IMR-90 (cell line): ENCODE results near the gene DUS3L. TPM values are rescaled to one million over a fixed set of nuclear protein-coding genes. Genes with fewer than 3 reads are reported as not detected.

ENCODE experiments used
- ATAC-seq: fragments of 200-7000 bp; cut with Tn5 transposase; 2 replicates; pipeline ENCODE4 v1.9.1; 2020; ENCODE audit warnings: low read depth, mild to moderate bottlenecking, moderate library complexity
- BruUV-seq: library from RNA; stranded (reverse); fragments of 400-500 nt; replicated peaks from 2 replicates; lab custom pipeline; 2021; lab: Mats Ljungman, UMichigan
- CTCF ChIA-PET: fragments of 300-600 bp; formaldehyde crosslinking; extraction: SDS; loops from one replicate; lab custom pipeline; 2021; ENCODE audit warnings: antibody characterized with exemption; lab: Yijun Ruan, JAX
- POLR2A ChIA-PET: fragments of 300-600 bp; sonication (Branson Sonifier 250); formaldehyde crosslinking; loops from one replicate; lab custom pipeline; 2022; ENCODE audit warnings: antibody characterized with exemption; ENCODE audit not compliant: unreplicated experiment; lab: Charles Lee
- DNase-seq: peaks from one replicate; pipeline ENCODE4 v3.0.0; 2013
- H2AFZ ChIP-seq: replicated peaks from 2 replicates; pipeline ENCODE3; 2013; ENCODE audit warnings: low read length, mild to moderate bottlenecking; ENCODE audit not compliant: poor library complexity
- H2AK5ac ChIP-seq: 2 replicates; pipeline ENCODE4 v1.6.1; 2013; ENCODE audit warnings: low read depth, low read length, inconsistent platforms
- H2AK9ac ChIP-seq: replicated peaks from 2 replicates; pipeline ENCODE3; 2013; ENCODE audit warnings: mild to moderate bottlenecking, low read depth, low read length, moderate library complexity; ENCODE audit not compliant: poor library complexity
- H2BK120ac ChIP-seq: 2 replicates; pipeline ENCODE4 v1.6.1; 2013; ENCODE audit warnings: low read depth, low read length, inconsistent platforms
- H2BK15ac ChIP-seq: 3 replicates; pipeline ENCODE4 v1.6.1; 2013; ENCODE audit warnings: low read depth, low read length, inconsistent platforms
- H2BK20ac ChIP-seq: 2 replicates; pipeline ENCODE4 v1.6.1; 2013; ENCODE audit warnings: low read depth, mild to moderate bottlenecking, inconsistent platforms, low read length, moderate library complexity
- H2BK5ac ChIP-seq: 2 replicates; pipeline ENCODE4 v1.6.1; 2013; ENCODE audit warnings: mild to moderate bottlenecking, low read depth, low read length, inconsistent platforms; ENCODE audit not compliant: poor library complexity, severe bottlenecking
- H3K14ac ChIP-seq: replicated peaks from 2 replicates; pipeline ENCODE4 v1.6.1; 2013; ENCODE audit warnings: low read depth, low read length, inconsistent platforms
- H3K18ac ChIP-seq: 2 replicates; pipeline ENCODE4 v1.6.1; 2013; ENCODE audit warnings: low read depth, low read length, control low read depth
- H3K23ac ChIP-seq: 2 replicates; pipeline ENCODE4 v1.6.1; 2013; ENCODE audit warnings: low read depth, low read length, inconsistent platforms
- H3K27ac ChIP-seq: 2 replicates; pipeline ENCODE4 v1.5.1; 2013; ENCODE audit warnings: mild to moderate bottlenecking, control low read depth, low read length; ENCODE audit not compliant: insufficient read depth
- H3K27me3 ChIP-seq: 2 replicates; pipeline ENCODE4 v1.6.1; 2013; ENCODE audit warnings: low read length; ENCODE audit not compliant: control insufficient read depth, insufficient read depth
- H3K36me3 ChIP-seq: 2 replicates; pipeline ENCODE4 v1.6.1; 2013; ENCODE audit warnings: low read length, mixed read lengths; ENCODE audit not compliant: control insufficient read depth, insufficient read depth
- H3K4ac ChIP-seq: 2 replicates; pipeline ENCODE4 v1.6.1; 2013; ENCODE audit warnings: low read depth, low read length, inconsistent platforms
- H3K4me1 ChIP-seq: 2 replicates; pipeline ENCODE4 v1.6.1; 2013; ENCODE audit warnings: low read length, mixed read lengths; ENCODE audit not compliant: control insufficient read depth, insufficient read depth
- H3K4me2 ChIP-seq: 2 replicates; pipeline ENCODE4 v1.6.1; 2013; ENCODE audit warnings: low read depth, mild to moderate bottlenecking, control low read depth, low read length, moderate library complexity
- H3K4me3 ChIP-seq: 2 replicates; pipeline ENCODE4 v1.5.1; 2013; ENCODE audit warnings: low read depth, mild to moderate bottlenecking, control low read depth, low read length, moderate library complexity; ENCODE audit not compliant: insufficient read depth
- H3K56ac ChIP-seq: 2 replicates; pipeline ENCODE4 v1.6.1; 2013; ENCODE audit warnings: low read length, inconsistent platforms; ENCODE audit not compliant: insufficient read depth; ENCODE audit errors: extremely low read depth
- H3K79me1 ChIP-seq, 2 experiments: 2 replicates each; pipeline ENCODE4 v1.6.1; 2013; ENCODE audit warnings: low read length in 2 of 2, inconsistent platforms in 1 of 2, low read depth in 1 of 2
- H3K9ac ChIP-seq: 2 replicates; pipeline ENCODE4 v1.6.1; 2013; ENCODE audit warnings: low read depth, low read length, control low read depth
- H3K9me1 ChIP-seq: 2 replicates; pipeline ENCODE4 v1.6.1; 2013; ENCODE audit warnings: low read length, inconsistent platforms; ENCODE audit not compliant: insufficient read depth
- H3K9me3 ChIP-seq: 2 replicates; pipeline ENCODE4 v1.6.1; 2013; ENCODE audit warnings: low read length; ENCODE audit not compliant: control insufficient read depth, insufficient read depth
- H4K20me1 ChIP-seq: 2 replicates; pipeline ENCODE4 v1.6.1; 2013; ENCODE audit warnings: low read length, inconsistent platforms; ENCODE audit not compliant: insufficient read depth
- H4K5ac ChIP-seq: 2 replicates; pipeline ENCODE4 v1.6.1; 2013; ENCODE audit warnings: mild to moderate bottlenecking, low read depth, low read length, control low read depth
- H4K8ac ChIP-seq, 2 experiments: 2 replicates each; pipeline ENCODE4 v1.6.1; 2013; ENCODE audit warnings: low read depth in 2 of 2, low read length in 2 of 2, control low read depth in 1 of 2, inconsistent platforms in 1 of 2
- H4K91ac ChIP-seq: 2 replicates; pipeline ENCODE4 v1.6.1; 2013; ENCODE audit warnings: low read depth, low read length, inconsistent platforms; ENCODE audit not compliant: insufficient read depth
- BHLHE40 ChIP-seq: fragments of 150-350 bp; IDR thresholded peaks from 2 replicates; pipeline ENCODE4 v1.6.1; 2016; ENCODE audit warnings: mild to moderate bottlenecking, low read depth, low read length
- MAZ ChIP-seq: IDR thresholded peaks from 2 replicates; pipeline ENCODE4 v1.6.1; 2012; ENCODE audit warnings: low read depth, mild to moderate bottlenecking, low read length, improper control_type of control experiment, moderate library complexity, borderline replicate concordance
- POLR2A ChIP-seq: IDR thresholded peaks from 2 replicates; pipeline ENCODE4 v1.6.1; 2012; ENCODE audit warnings: mild to moderate bottlenecking, low read depth, low read length
- RAD21 ChIP-seq: IDR thresholded peaks from 2 replicates; pipeline ENCODE4 v1.6.1; 2012; ENCODE audit warnings: low read length, improper control_type of control experiment
- RCOR1 ChIP-seq: IDR thresholded peaks from 2 replicates; pipeline ENCODE4 v1.6.1; 2012; ENCODE audit warnings: mild to moderate bottlenecking, low read length, improper control_type of control experiment; ENCODE audit not compliant: insufficient replicate concordance
- RFX5 ChIP-seq: IDR thresholded peaks from 2 replicates; pipeline ENCODE4 v1.8.0; 2012; ENCODE audit warnings: low read depth, mild to moderate bottlenecking, low read length, moderate library complexity
- SMC3 ChIP-seq: fragments of 150-350 bp; IDR thresholded peaks from 2 replicates; pipeline ENCODE4 v1.6.1; 2016; ENCODE audit warnings: low read depth, mild to moderate bottlenecking, antibody characterized with exemption, low read length, moderate library complexity
- WGBS, 2 experiments: methylation state at CpG; one replicate each; pipeline versions ENCODE4 v1.1.5 to v1.1.7; 2013; ENCODE audit warnings: missing lambda C conversion rate in 2 of 2; ENCODE audit not compliant: insufficient read length in 1 of 2; ENCODE audit errors: extremely low coverage in 2 of 2; 5-methylcytosine and 5-hydroxymethylcytosine counted together
- dilution Hi-C: fragments of 300-500 bp; cut with HindIII; formaldehyde crosslinking; loops from one replicate; pipeline ENCODE4 v1.14.3; 2018; ENCODE audit warnings: low sequenced_read_pairs; ENCODE audit not compliant: unreplicated experiment
- in situ Hi-C: fragments of 300-500 bp; cut with MboI; formaldehyde crosslinking; loops from 3 replicates; pipeline ENCODE4 v1.14.3; 2019; ENCODE audit warnings: low sequenced_read_pairs, inconsistent platforms, mixed read lengths
- intact Hi-C: fragments of 100-400 bp; cut with micrococcal nuclease; formaldehyde crosslinking; loops from 2 replicates; pipeline ENCODE4 v1.10.0; 2022
- polyA plus RNA-seq, 3 experiments: library from polyadenylated mRNA; depleted of rRNA; stranded (reverse); fragments of >200 nt; gene quantifications; 2 replicates each; pipeline ENCODE4 v1.2.3, GENCODE V29; 2012; ENCODE audit warnings: low replicate concordance in 1 of 3
- total RNA-seq: library from RNA; depleted of rRNA; stranded (reverse); fragments of >200 nt; gene quantifications from 2 replicates; pipeline ENCODE4 v1.2.3, GENCODE V29; 2012
- TF ChIP-seq, protein P1 (sequence below): conservative IDR thresholded peaks from 2 replicates; pipeline ENCODE4 v1.5.1; 2012; ENCODE audit warnings: mild to moderate bottlenecking, low read depth, low read length, improper control_type of control experiment
- TF ChIP-seq, protein P2 (sequence below): fragments of 150-350 bp; IDR thresholded peaks from 2 replicates; pipeline ENCODE4 v1.6.1; 2016; ENCODE audit warnings: low read depth, mild to moderate bottlenecking, low read length, moderate library complexity, borderline replicate concordance

Gene DUS3L
- total and polyA plus RNA-seq, 2 of the 4 experiments (the other 2 are of a cell fraction) = 12.4 to 21.3 TPM

GRCh38 chr19:5805462-5806132 lies 14.6 kb upstream of the DUS3L start:
- WGBS, 2 experiments = 6% methylated on average over 7 of the region's 46 CpGs; no CpG with 5 or more reads in 1 of the 2 experiments
- POLR2A ChIA-PET = no interaction called here
- H2BK15ac ChIP-seq = no peak overlapping the region
- peaks cover 24% of the 10 kb centered on the region for H3K27me3 ChIP-seq
- peaks cover 3% of the 10 kb centered on the region; the same call in 1 of the 2 replicates for H3K4me1 ChIP-seq
- peak overlapping the region; percentile 73 for H2AFZ ChIP-seq
- no peak overlapping the region for H4K8ac ChIP-seq
- no peak overlapping the region for H2AK5ac ChIP-seq
- ATAC-seq = peak; percentile 36
- H2AK9ac ChIP-seq = peak overlapping the region; percentile 72
- BruUV-seq = no TSS peak
- no peak overlapping the region; the same call in 1 of the 2 replicates for H2BK120ac ChIP-seq
- H3K4me3 ChIP-seq = peak overlapping the region; percentile 10
- CTCF ChIA-PET = interaction anchor here (1.4 kb wide), 1 partner anchor 85 kb away, joined by 4 read pairs; no protein-coding TSS in a partner anchor
- no peak overlapping the region for H3K14ac ChIP-seq
- peak overlapping the region; percentile 10 for H3K4me2 ChIP-seq
- intact Hi-C loops (loop anchor here (10.0 kb wide), 1 partner anchor 159 kb away; no protein-coding TSS in a partner anchor), in situ Hi-C loops (loop anchor here (10.0 kb wide), 1 partner anchor 219 kb away; no protein-coding TSS in a partner anchor), dilution Hi-C loops (no loop called here)
- H4K91ac ChIP-seq = no peak overlapping the region
- no peak overlapping the region for H2BK5ac ChIP-seq
- no peaks in the 10 kb centered on the region for H4K20me1 ChIP-seq
- no peak overlapping the region for H4K5ac ChIP-seq
- no peaks in the 10 kb centered on the region for H3K9me3 ChIP-seq
- H3K18ac ChIP-seq = no peak overlapping the region
- TF ChIP-seq RCOR1 (no peak), POLR2A (no peak), RAD21 (peak; percentile 61), SMC3 (peak; percentile 76), BHLHE40 (no peak), RFX5 (no peak), MAZ (peak; percentile 82; the same call in 1 of the 2 replicates)
- TF ChIP-seq, protein P1, sequence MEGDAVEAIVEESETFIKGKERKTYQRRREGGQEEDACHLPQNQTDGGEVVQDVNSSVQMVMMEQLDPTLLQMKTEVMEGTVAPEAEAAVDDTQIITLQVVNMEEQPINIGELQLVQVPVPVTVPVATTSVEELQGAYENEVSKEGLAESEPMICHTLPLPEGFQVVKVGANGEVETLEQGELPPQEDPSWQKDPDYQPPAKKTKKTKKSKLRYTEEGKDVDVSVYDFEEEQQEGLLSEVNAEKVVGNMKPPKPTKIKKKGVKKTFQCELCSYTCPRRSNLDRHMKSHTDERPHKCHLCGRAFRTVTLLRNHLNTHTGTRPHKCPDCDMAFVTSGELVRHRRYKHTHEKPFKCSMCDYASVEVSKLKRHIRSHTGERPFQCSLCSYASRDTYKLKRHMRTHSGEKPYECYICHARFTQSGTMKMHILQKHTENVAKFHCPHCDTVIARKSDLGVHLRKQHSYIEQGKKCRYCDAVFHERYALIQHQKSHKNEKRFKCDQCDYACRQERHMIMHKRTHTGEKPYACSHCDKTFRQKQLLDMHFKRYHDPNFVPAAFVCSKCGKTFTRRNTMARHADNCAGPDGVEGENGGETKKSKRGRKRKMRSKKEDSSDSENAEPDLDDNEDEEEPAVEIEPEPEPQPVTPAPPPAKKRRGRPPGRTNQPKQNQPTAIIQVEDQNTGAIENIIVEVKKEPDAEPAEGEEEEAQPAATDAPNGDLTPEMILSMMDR = peak; percentile 71
- TF ChIP-seq, protein P2, sequence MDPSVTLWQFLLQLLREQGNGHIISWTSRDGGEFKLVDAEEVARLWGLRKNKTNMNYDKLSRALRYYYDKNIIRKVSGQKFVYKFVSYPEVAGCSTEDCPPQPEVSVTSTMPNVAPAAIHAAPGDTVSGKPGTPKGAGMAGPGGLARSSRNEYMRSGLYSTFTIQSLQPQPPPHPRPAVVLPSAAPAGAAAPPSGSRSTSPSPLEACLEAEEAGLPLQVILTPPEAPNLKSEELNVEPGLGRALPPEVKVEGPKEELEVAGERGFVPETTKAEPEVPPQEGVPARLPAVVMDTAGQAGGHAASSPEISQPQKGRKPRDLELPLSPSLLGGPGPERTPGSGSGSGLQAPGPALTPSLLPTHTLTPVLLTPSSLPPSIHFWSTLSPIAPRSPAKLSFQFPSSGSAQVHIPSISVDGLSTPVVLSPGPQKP = no peak
- H3K9me1 ChIP-seq = no peaks in the 10 kb centered on the region
- H3K56ac ChIP-seq = no peak overlapping the region
- H3K9ac ChIP-seq = no peak overlapping the region
- no peak overlapping the region for H3K4ac ChIP-seq
- no peak overlapping the region for H3K23ac ChIP-seq
- no peak overlapping the region for H3K27ac ChIP-seq
- H3K79me1 ChIP-seq = no peaks in the 10 kb centered on the region
- DNase-seq = peak; percentile 24
- H2BK20ac ChIP-seq = no peak overlapping the region
- no peaks in the 10 kb centered on the region for H3K36me3 ChIP-seq
